ENCODE measurements around the gene SNX8.

GRCh38 chr7:2278026-2278425 lies 36.2 kb downstream of the SNX8 start:
- TF ChIP-seq, protein P1, sequence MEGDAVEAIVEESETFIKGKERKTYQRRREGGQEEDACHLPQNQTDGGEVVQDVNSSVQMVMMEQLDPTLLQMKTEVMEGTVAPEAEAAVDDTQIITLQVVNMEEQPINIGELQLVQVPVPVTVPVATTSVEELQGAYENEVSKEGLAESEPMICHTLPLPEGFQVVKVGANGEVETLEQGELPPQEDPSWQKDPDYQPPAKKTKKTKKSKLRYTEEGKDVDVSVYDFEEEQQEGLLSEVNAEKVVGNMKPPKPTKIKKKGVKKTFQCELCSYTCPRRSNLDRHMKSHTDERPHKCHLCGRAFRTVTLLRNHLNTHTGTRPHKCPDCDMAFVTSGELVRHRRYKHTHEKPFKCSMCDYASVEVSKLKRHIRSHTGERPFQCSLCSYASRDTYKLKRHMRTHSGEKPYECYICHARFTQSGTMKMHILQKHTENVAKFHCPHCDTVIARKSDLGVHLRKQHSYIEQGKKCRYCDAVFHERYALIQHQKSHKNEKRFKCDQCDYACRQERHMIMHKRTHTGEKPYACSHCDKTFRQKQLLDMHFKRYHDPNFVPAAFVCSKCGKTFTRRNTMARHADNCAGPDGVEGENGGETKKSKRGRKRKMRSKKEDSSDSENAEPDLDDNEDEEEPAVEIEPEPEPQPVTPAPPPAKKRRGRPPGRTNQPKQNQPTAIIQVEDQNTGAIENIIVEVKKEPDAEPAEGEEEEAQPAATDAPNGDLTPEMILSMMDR (IDR thresholded peaks at IDR 0.05): no peak
- TF ChIP-seq POLR2A (IDR thresholded peaks at IDR 0.05) (no peak), EP300 (IDR thresholded peaks at IDR 0.05) (no peak)

Data from stomach (tissue), 4 donors.